Endothelial cell (in vitro differentiated cells): Measurements from ENCODE around the gene CD36. TPM values are rescaled to one million over a fixed set of nuclear protein-coding genes. Genes with fewer than 3 reads are reported as not detected.

Experiments
- DNase-seq: peaks from one replicate; pipeline ENCODE4 v3.0.0; 2021; ENCODE audit warnings: low spot score
- H3K27ac Mint-ChIP-seq: one replicate; pipeline ENCODE4 v1.8.0; 2021; ENCODE audit warnings: mixed read lengths, inconsistent platforms; ENCODE audit not compliant: unreplicated experiment
- H3K27me3 Mint-ChIP-seq: one replicate; pipeline ENCODE4 v1.8.0; 2021; ENCODE audit warnings: mild to moderate bottlenecking, moderate library complexity, mixed read lengths, inconsistent platforms; ENCODE audit not compliant: unreplicated experiment
- H3K36me3 Mint-ChIP-seq: one replicate; pipeline ENCODE4 v1.8.0; 2021; ENCODE audit warnings: mild to moderate bottlenecking, low read depth, mixed read lengths, inconsistent platforms; ENCODE audit not compliant: unreplicated experiment
- H3K4me1 Mint-ChIP-seq: one replicate; pipeline ENCODE4 v1.8.0; 2021; ENCODE audit warnings: mild to moderate bottlenecking, mixed read lengths, inconsistent platforms; ENCODE audit not compliant: unreplicated experiment
- H3K4me3 Mint-ChIP-seq: one replicate; pipeline ENCODE4 v1.8.0; 2021; ENCODE audit warnings: mild to moderate bottlenecking, mixed read lengths, inconsistent platforms; ENCODE audit not compliant: unreplicated experiment
- H3K9me3 Mint-ChIP-seq: one replicate; pipeline ENCODE4 v1.8.0; 2021; ENCODE audit warnings: mixed read lengths, inconsistent platforms; ENCODE audit not compliant: unreplicated experiment
- CTCF ChIP-seq: fragments of 200-600 bp; sonication (generic); IDR thresholded peaks from one replicate; pipeline ENCODE4 v1.5.0; 2021; ENCODE audit warnings: antibody characterized with exemption; ENCODE audit not compliant: unreplicated experiment
- total RNA-seq: library from RNA; stranded (reverse); fragmentation: NEBNext Ultra II Directional; extraction: Animal tissue kit (Norgen Biotek cat#: 25700); gene quantifications from one replicate; pipeline ENCODE4 v1.2.1, GENCODE V29; 2021; ENCODE audit not compliant: unreplicated experiment

CD36 gene
- total RNA-seq, 1 donor from 2014 or later, result 3.8 TPM

DNA sequence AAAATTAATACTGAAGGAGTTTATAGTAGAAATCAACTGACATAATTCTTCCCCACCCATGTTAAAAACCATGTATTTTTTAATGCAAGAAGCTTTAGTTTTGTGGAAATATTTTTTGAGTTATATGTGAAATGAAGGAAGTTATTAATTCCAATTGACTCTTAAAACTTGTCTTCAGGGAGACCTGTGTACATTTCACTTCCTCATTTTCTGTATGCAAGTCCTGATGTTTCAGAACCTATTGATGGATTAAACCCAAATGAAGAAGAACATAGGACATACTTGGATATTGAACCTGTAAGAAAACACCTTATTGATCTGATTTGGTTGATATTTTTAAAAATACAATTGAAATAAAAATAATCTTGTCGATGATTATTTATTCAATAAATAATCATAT, 33.3 kb downstream of the CD36 start:
- Mint-ChIP-seq H3K4me1 (no peaks in the 10 kb centered on the region), H3K9me3 (no peaks in the 10 kb centered on the region), H3K36me3 (no peaks in the 10 kb centered on the region), H3K27ac (no peak overlapping the region), H3K4me3 (no peak overlapping the region), H3K27me3 (peaks cover 4% of the 10 kb centered on the region)
- no peak for DNase-seq
- no peak for TF ChIP-seq CTCF

DNA sequence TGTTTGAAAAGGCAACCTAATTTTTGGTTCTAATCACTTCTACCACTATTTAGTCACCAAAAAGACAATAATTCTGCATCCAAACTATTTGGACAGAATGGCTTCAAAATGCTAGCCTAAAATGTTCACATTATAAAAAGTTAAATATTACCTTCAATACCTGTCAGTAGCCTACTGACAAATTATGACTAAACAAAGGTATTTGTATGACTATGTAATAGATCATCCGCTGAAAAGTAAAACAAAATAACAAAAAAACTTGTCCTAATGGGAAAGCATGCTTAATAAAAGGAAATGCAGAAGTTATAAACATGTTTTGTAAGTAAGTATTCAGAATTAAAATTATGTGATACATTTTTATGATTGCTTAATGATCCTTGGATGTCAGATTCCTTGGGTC, 36.6 kb downstream of the CD36 start:
- no peak overlapping the region for H3K4me3 Mint-ChIP-seq
- no peaks in the 10 kb centered on the region for H3K36me3 Mint-ChIP-seq
- no peak for TF ChIP-seq CTCF
- H3K9me3 Mint-ChIP-seq, result no peaks in the 10 kb centered on the region
- H3K4me1 Mint-ChIP-seq, result no peaks in the 10 kb centered on the region
- H3K27ac Mint-ChIP-seq, result no peak overlapping the region
- no peak for DNase-seq
- H3K27me3 Mint-ChIP-seq, result peaks cover 4% of the 10 kb centered on the region

DNA sequence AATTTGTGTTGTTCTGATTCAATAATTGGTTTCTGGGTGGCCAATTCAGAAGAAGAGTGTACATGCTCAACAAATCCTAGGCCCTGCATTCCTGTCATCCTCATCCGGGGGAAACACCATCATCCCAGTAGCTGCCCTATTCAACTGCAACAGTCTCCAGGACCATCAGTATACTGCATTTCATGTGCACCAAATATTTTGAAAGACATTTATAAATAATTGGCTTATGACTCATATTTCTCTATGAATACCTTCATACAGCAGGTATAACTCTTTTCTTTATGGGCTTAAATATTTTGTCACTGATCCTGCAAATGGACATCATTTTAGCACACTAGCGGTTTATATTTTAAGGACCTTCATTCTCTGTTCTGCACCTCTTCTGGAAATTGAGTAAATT, 38.0 kb downstream of the CD36 start:
- H3K27ac Mint-ChIP-seq, result no peak overlapping the region
- H3K4me3 Mint-ChIP-seq, result no peak overlapping the region
- H3K36me3 Mint-ChIP-seq, result no peaks in the 10 kb centered on the region
- H3K9me3 Mint-ChIP-seq, result no peaks in the 10 kb centered on the region
- no peaks in the 10 kb centered on the region for H3K4me1 Mint-ChIP-seq
- no peak for TF ChIP-seq CTCF
- H3K27me3 Mint-ChIP-seq, result peaks cover 2% of the 10 kb centered on the region
- DNase-seq, result no peak

DNA sequence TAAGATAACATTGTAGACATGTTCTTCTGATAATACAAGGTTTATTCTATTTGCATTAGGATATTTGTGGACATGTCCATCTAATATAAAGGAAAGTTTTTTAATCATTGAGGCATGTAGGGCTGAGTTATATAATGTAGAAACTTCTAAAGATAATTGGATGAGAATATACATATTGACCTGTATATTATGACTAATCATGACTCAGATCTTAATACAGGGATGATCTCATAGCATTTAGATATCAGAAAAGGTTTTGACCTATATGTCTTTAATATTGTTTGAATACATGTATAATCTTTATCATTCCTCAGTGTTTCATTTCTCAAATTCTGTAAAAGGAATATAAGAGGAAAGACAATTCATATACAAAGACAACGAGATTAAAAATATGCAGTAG, 39.2 kb downstream of the CD36 start:
- Mint-ChIP-seq H3K27ac (no peak overlapping the region), H3K36me3 (no peaks in the 10 kb centered on the region), H3K4me3 (no peak overlapping the region), H3K4me1 (no peaks in the 10 kb centered on the region), H3K9me3 (no peaks in the 10 kb centered on the region), H3K27me3 (peaks cover 2% of the 10 kb centered on the region)
- DNase-seq, result no peak
- no peak for TF ChIP-seq CTCF

DNA sequence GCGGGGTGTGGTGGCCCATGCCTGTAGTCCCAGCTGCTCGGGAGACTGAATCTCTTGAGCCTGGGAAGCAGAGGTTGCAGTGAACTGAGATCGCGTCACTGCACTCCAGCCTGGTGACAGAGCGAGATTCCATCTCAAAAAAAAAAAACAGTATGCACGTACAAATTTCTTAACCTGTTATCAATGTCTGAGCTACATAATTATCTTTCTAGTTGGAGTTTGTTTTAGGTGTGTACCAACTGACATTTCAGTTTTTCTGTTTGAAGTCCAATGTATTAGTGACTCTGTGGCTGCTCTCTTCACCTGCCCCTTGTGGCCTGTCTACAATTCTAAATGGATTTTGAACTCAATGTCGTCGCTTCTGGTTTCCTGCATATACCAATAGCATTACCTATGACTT, 40.3 kb downstream of the CD36 start:
- H3K4me3 Mint-ChIP-seq, result no peak overlapping the region

More for the DNA sequence above, 40.3 kb downstream of the CD36 start:
- Mint-ChIP-seq H3K9me3 (no peaks in the 10 kb centered on the region), H3K4me1 (no peaks in the 10 kb centered on the region), H3K27me3 (peaks cover 2% of the 10 kb centered on the region), H3K27ac (no peak overlapping the region), H3K36me3 (no peaks in the 10 kb centered on the region)
- DNase-seq, result no peak
- TF ChIP-seq CTCF, result no peak
